ENCODE data around the gene PDCD2L.

DNA sequence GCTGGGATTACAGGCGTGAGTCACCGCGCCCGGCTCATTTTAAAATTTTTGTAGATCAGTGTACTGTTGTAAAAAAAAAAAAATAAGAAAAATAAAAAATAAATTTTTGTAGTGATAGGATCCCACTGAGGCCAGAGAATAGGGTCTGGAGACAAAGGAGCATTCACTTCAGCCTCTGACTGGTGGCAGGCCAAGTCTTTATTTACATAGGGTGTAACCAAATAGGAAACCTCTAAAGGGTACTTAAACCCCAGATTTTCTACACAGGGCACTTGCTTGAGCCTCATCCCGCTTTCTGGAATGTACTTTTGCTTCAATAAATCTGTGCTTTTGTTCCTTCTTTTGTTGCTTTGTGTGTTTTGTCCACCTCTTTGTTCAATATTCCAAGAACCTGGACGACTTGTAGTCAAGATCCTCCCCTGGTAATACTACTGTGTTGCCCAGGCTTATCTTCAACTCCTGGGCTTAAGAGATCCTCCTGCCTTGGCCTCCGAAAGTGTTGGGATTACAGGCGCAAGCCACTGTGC, 2.1 kb upstream of the PDCD2L start:
- TF ChIP-seq, protein P1, sequence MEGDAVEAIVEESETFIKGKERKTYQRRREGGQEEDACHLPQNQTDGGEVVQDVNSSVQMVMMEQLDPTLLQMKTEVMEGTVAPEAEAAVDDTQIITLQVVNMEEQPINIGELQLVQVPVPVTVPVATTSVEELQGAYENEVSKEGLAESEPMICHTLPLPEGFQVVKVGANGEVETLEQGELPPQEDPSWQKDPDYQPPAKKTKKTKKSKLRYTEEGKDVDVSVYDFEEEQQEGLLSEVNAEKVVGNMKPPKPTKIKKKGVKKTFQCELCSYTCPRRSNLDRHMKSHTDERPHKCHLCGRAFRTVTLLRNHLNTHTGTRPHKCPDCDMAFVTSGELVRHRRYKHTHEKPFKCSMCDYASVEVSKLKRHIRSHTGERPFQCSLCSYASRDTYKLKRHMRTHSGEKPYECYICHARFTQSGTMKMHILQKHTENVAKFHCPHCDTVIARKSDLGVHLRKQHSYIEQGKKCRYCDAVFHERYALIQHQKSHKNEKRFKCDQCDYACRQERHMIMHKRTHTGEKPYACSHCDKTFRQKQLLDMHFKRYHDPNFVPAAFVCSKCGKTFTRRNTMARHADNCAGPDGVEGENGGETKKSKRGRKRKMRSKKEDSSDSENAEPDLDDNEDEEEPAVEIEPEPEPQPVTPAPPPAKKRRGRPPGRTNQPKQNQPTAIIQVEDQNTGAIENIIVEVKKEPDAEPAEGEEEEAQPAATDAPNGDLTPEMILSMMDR (tag by site-specific recombination; IDR thresholded peaks at IDR 0.05), result no peak
- TF ChIP-seq, protein P2, sequence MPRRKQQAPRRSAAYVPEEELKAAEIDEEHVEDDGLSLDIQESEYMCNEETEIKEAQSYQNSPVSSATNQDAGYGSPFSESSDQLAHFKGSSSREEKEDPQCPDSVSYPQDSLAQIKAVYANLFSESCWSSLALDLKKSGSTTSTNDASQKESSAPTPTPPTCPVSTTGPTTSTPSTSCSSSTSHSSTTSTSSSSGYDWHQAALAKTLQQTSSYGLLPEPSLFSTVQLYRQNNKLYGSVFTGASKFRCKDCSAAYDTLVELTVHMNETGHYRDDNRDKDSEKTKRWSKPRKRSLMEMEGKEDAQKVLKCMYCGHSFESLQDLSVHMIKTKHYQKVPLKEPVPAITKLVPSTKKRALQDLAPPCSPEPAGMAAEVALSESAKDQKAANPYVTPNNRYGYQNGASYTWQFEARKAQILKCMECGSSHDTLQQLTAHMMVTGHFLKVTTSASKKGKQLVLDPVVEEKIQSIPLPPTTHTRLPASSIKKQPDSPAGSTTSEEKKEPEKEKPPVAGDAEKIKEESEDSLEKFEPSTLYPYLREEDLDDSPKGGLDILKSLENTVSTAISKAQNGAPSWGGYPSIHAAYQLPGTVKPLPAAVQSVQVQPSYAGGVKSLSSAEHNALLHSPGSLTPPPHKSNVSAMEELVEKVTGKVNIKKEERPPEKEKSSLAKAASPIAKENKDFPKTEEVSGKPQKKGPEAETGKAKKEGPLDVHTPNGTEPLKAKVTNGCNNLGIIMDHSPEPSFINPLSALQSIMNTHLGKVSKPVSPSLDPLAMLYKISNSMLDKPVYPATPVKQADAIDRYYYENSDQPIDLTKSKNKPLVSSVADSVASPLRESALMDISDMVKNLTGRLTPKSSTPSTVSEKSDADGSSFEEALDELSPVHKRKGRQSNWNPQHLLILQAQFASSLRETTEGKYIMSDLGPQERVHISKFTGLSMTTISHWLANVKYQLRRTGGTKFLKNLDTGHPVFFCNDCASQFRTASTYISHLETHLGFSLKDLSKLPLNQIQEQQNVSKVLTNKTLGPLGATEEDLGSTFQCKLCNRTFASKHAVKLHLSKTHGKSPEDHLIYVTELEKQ (tag by site-specific recombination; IDR thresholded peaks at IDR 0.05; ENCODE audit: borderline replicate concordance), result no peak
- no peak for TF ChIP-seq ZNF391 (tag by site-specific recombination; IDR thresholded peaks at IDR 0.05; ENCODE audit: borderline replicate concordance, low read depth)
